A549 (cell line): ENCODE data around the gene BCAS2.

Experiments used
- CTCF ChIP-seq: fragments of >200 bp; sonication (Bioruptor Twin); formaldehyde crosslinking; IDR thresholded peaks from 3 replicates; pipeline ENCODE4 v1.5.1; 2016
- TP53 ChIP-seq: fragments of 250-450 bp; sonication (Bioruptor Pico); IDR thresholded peaks from 2 replicates; pipeline ENCODE4 v1.5.0; 2021; ENCODE audit warnings: mild to moderate bottlenecking, moderate library complexity
- ZFP36 ChIP-seq: fragments of 450-650 bp; IDR thresholded peaks from 2 replicates; pipeline ENCODE4 v1.6.1; 2014; ENCODE audit warnings: borderline replicate concordance; ENCODE audit not compliant: partially characterized antibody
- TF ChIP-seq, protein P1 (sequence below): IDR thresholded peaks from 2 replicates; pipeline ENCODE4 v1.6.1; 2012
- TF ChIP-seq, protein P2 (sequence below): fragments of 200-600 bp; sonication (generic); IDR thresholded peaks from 2 replicates; pipeline ENCODE4 v1.6.1; 2016; ENCODE audit warnings: antibody characterized with exemption, mild to moderate bottlenecking, moderate library complexity

GRCh38 chr1:114620419-114620818 lies 39.0 kb upstream of the BCAS2 start:
- no peak for TF ChIP-seq CTCF
- TF ChIP-seq, protein P1, sequence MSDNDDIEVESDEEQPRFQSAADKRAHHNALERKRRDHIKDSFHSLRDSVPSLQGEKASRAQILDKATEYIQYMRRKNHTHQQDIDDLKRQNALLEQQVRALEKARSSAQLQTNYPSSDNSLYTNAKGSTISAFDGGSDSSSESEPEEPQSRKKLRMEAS = no peak
- TF ChIP-seq TP53 (CRISPR knock-in tag) = no peak
- TF ChIP-seq ZFP36 = no peak
- TF ChIP-seq, protein P2, sequence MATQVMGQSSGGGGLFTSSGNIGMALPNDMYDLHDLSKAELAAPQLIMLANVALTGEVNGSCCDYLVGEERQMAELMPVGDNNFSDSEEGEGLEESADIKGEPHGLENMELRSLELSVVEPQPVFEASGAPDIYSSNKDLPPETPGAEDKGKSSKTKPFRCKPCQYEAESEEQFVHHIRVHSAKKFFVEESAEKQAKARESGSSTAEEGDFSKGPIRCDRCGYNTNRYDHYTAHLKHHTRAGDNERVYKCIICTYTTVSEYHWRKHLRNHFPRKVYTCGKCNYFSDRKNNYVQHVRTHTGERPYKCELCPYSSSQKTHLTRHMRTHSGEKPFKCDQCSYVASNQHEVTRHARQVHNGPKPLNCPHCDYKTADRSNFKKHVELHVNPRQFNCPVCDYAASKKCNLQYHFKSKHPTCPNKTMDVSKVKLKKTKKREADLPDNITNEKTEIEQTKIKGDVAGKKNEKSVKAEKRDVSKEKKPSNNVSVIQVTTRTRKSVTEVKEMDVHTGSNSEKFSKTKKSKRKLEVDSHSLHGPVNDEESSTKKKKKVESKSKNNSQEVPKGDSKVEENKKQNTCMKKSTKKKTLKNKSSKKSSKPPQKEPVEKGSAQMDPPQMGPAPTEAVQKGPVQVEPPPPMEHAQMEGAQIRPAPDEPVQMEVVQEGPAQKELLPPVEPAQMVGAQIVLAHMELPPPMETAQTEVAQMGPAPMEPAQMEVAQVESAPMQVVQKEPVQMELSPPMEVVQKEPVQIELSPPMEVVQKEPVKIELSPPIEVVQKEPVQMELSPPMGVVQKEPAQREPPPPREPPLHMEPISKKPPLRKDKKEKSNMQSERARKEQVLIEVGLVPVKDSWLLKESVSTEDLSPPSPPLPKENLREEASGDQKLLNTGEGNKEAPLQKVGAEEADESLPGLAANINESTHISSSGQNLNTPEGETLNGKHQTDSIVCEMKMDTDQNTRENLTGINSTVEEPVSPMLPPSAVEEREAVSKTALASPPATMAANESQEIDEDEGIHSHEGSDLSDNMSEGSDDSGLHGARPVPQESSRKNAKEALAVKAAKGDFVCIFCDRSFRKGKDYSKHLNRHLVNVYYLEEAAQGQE = no peak
